Liver (tissue), 3 donors: ENCODE measurements around the gene CUEDC1.

Experiments
- CTCF ChIP-seq: fragments of 150-350 bp; IDR thresholded peaks from 2 replicates; pipeline ENCODE4 v1.5.1; 2017; ENCODE audit warnings: improper control_type of control experiment, low read depth, low read length; ENCODE audit not compliant: missing input control
- FOXA1 ChIP-seq: IDR thresholded peaks from 2 replicates; pipeline ENCODE4 v1.6.1; 2016; ENCODE audit warnings: antibody characterized with exemption
- GABPA ChIP-seq, 2 donors: IDR thresholded peaks in 1 of 2; conservative IDR thresholded peaks in 1 of 2; 2 replicates each; pipeline ENCODE4 v1.6.1; 2016; ENCODE audit warnings: antibody characterized with exemption in 2 of 2, mild to moderate bottlenecking in 1 of 2, moderate library complexity in 1 of 2
- HNF4G ChIP-seq: IDR thresholded peaks from 2 replicates; pipeline ENCODE4 v1.6.1; 2016; ENCODE audit warnings: antibody characterized with exemption
- JUND ChIP-seq, 2 donors: IDR thresholded peaks; 2 replicates each; pipeline ENCODE4 v1.6.1; 2016; ENCODE audit warnings: antibody characterized with exemption in 2 of 2
- RAD21 ChIP-seq, 2 donors: IDR thresholded peaks; 2 replicates each; pipeline ENCODE4 v1.6.1; 2016; ENCODE audit warnings: antibody characterized with exemption in 2 of 2, mild to moderate bottlenecking in 2 of 2
- REST ChIP-seq: IDR thresholded peaks from 2 replicates; pipeline ENCODE4 v1.6.1; 2016; ENCODE audit warnings: antibody characterized with exemption, mild to moderate bottlenecking
- RXRA ChIP-seq, 2 donors: IDR thresholded peaks; 2 replicates each; pipeline ENCODE4 v1.6.1; 2017 to 2018; ENCODE audit warnings: antibody characterized with exemption in 2 of 2, mild to moderate bottlenecking in 1 of 2
- SP1 ChIP-seq: IDR thresholded peaks from 2 replicates; pipeline ENCODE4 v1.6.1; 2018; ENCODE audit warnings: antibody characterized with exemption, mild to moderate bottlenecking
- TAF1 ChIP-seq: conservative IDR thresholded peaks from 2 replicates; pipeline ENCODE4 v1.6.1; 2016; ENCODE audit warnings: antibody characterized with exemption, mild to moderate bottlenecking
- YY1 ChIP-seq: IDR thresholded peaks from 2 replicates; pipeline ENCODE4 v1.6.1; 2016; ENCODE audit warnings: antibody characterized with exemption, mild to moderate bottlenecking
- TF ChIP-seq, protein P1 (sequence below): IDR thresholded peaks from 2 replicates; pipeline ENCODE4 v1.6.1; 2016; ENCODE audit warnings: antibody characterized with exemption
- TF ChIP-seq, protein P2 (sequence below): IDR thresholded peaks from 2 replicates; pipeline ENCODE4 v1.6.1; 2016; ENCODE audit warnings: antibody characterized with exemption
- TF ChIP-seq, protein P3 (sequence below): IDR thresholded peaks from 2 replicates; pipeline ENCODE4 v1.6.1; 2016; ENCODE audit warnings: antibody characterized with exemption
- donor health status: healthy.
- donor health status: healthy.

DNA sequence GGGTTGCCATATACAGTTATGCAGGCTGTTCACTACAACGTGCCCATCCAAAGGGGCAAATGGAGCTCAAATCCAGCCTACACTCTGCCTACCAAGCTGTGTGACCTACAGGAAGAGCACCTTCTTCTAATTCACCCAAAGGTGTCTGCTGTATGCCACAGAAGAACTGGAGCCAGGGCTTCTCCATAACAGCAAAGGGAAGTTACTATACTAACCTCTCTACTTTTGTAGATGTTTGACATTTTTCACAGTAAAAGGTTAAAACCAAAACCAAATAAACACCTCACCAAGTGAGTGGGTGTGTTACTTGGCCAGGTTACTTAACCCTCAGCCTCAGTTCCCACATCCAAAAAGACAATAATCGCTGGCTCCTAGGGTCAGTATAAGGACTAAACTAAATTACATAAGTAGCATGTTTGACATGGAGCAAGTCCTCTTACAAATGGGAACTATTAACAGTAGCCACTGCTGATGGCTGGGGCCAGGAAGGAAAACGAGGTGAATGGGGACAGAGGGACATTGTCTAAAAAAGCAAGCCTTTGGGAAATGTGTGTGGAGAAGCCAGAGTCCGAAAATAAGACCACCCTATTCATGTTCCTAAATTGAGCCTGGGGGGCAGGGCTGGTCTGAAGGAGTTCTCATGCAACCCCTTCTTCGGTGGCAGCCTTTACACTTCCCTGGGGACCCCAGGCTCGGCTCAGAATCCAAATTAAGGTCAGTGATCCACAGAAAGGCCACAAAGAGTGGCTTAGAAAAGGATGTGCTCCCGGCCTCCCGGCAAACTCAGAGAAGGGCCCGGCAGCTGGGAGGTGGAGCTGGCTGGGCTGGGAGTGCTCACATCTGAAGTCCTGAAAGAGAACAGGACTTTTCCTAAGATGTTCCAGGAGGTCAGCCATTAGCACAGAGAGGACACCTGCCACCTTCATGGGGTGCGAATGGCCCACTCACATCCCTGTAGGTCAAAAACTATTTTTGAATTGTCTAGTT is 13.5 kb downstream of the CUEDC1 start:
- TF ChIP-seq TAF1: no peak
- no peak for TF ChIP-seq CTCF
- no peak for TF ChIP-seq REST
- no peak for TF ChIP-seq JUND (IDR thresholded peaks at IDR 0.05)
- no peak for TF ChIP-seq SP1
- no peak for TF ChIP-seq FOXA1
- no peak for TF ChIP-seq YY1
- TF ChIP-seq, protein P1, sequence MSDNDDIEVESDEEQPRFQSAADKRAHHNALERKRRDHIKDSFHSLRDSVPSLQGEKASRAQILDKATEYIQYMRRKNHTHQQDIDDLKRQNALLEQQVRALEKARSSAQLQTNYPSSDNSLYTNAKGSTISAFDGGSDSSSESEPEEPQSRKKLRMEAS: no peak
- no peak for TF ChIP-seq GABPA (IDR thresholded peaks at IDR 0.05 in 1 of 2, conservative IDR thresholded peaks at IDR 0.05 in 1 of 2)
- TF ChIP-seq, protein P2, sequence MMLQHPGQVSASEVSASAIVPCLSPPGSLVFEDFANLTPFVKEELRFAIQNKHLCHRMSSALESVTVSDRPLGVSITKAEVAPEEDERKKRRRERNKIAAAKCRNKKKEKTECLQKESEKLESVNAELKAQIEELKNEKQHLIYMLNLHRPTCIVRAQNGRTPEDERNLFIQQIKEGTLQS: no peak
- no peak for TF ChIP-seq HNF4G
- no peak for TF ChIP-seq RAD21 (IDR thresholded peaks at IDR 0.05)
- TF ChIP-seq RXRA (IDR thresholded peaks at IDR 0.05): no peak
- TF ChIP-seq, protein P3, sequence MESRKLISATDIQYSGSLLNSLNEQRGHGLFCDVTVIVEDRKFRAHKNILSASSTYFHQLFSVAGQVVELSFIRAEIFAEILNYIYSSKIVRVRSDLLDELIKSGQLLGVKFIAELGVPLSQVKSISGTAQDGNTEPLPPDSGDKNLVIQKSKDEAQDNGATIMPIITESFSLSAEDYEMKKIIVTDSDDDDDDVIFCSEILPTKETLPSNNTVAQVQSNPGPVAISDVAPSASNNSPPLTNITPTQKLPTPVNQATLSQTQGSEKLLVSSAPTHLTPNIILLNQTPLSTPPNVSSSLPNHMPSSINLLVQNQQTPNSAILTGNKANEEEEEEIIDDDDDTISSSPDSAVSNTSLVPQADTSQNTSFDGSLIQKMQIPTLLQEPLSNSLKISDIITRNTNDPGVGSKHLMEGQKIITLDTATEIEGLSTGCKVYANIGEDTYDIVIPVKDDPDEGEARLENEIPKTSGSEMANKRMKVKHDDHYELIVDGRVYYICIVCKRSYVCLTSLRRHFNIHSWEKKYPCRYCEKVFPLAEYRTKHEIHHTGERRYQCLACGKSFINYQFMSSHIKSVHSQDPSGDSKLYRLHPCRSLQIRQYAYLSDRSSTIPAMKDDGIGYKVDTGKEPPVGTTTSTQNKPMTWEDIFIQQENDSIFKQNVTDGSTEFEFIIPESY: no peak
